K562 (cell line): ENCODE measurements around the gene ZNF440. TPM values are rescaled to one million over a fixed set of nuclear protein-coding genes. Genes with fewer than 3 reads are reported as not detected.

ENCODE experiments used
- ETS1 ChIP-seq: conservative IDR thresholded peaks from 2 replicates; pipeline ENCODE4 v1.6.1; 2011; ENCODE audit warnings: low read depth, mild to moderate bottlenecking, low read length; ENCODE audit not compliant: control insufficient read depth
- NFE2 ChIP-seq: IDR thresholded peaks from 2 replicates; pipeline ENCODE4 v1.6.1; 2014; ENCODE audit warnings: antibody characterized with exemption, low read depth
- POLR2AphosphoS2 ChIP-seq: IDR thresholded peaks from 2 replicates; pipeline ENCODE4 v1.6.1; 2012; ENCODE audit warnings: low read length, improper control_type of control experiment
- YBX1 ChIP-seq: fragments of 450-650 bp; IDR thresholded peaks from 2 replicates; pipeline ENCODE4 v1.7.1; 2016; ENCODE audit warnings: mild to moderate bottlenecking
- ZBTB1 ChIP-seq: sonication (generic); formaldehyde crosslinking; IDR thresholded peaks from 2 replicates; pipeline ENCODE4 v1.8.1; 2023; ENCODE audit warnings: missing genetic modification reagents, low read depth, mild to moderate bottlenecking, borderline replicate concordance
- polyA plus RNA-seq, 8 experiments: library from polyadenylated mRNA; depleted of rRNA in 4 of 8; stranded (reverse) in 5 of 8; unstranded in 3 of 8; fragments of >200 nt; fragmentation: Nextera tagmentation in 2 of 8; fragmentation: Illumina TruSeq in 1 of 8; extraction: Ambion mirVana in 2 of 8; extraction: Trizol in 1 of 8; gene quantifications; 2 replicates each; pipeline versions ENCODE4 v1.2.1 to v1.2.3, GENCODE V29; 2011 to 2014; ENCODE audit warnings: inconsistent platforms in 1 of 8, missing spikeins in 1 of 8
- total RNA-seq, 7 experiments: library from RNA; depleted of rRNA in 6 of 7; stranded (reverse); fragments of >200 nt in 6 of 7; fragmentation: Illumina TruSeq in 2 of 7; extraction: Trizol in 2 of 7; gene quantifications; 2 replicates each; pipeline versions ENCODE4 v1.2.1 to v1.2.3, GENCODE V29; 2011 to 2021; ENCODE audit warnings: low replicate concordance in 1 of 7
- TF ChIP-seq, protein P1 (sequence below), 2 experiments: fragments of 450-650 bp; IDR thresholded peaks; 2 replicates each; pipeline ENCODE4 v1.6.1; 2016
- TF ChIP-seq, protein P2 (sequence below), 2 experiments: fragments of 450-650 bp in 1 of 2; IDR thresholded peaks; 2 replicates each; pipeline ENCODE4 v1.6.1; 2011 to 2017; ENCODE audit warnings: low read depth in 2 of 2, antibody characterized with exemption in 1 of 2, borderline replicate concordance in 1 of 2, low read length in 1 of 2, mild to moderate bottlenecking in 1 of 2, mixed read lengths in 1 of 2; ENCODE audit not compliant: control insufficient read depth in 1 of 2

Gene ZNF440
- total and polyA plus RNA-seq, 9 of the 15 experiments (the other 6 are each of a cell fraction or from before 2014, with no cell fraction given) = 5.9 to 32.6 (median 13.4) TPM

DNA sequence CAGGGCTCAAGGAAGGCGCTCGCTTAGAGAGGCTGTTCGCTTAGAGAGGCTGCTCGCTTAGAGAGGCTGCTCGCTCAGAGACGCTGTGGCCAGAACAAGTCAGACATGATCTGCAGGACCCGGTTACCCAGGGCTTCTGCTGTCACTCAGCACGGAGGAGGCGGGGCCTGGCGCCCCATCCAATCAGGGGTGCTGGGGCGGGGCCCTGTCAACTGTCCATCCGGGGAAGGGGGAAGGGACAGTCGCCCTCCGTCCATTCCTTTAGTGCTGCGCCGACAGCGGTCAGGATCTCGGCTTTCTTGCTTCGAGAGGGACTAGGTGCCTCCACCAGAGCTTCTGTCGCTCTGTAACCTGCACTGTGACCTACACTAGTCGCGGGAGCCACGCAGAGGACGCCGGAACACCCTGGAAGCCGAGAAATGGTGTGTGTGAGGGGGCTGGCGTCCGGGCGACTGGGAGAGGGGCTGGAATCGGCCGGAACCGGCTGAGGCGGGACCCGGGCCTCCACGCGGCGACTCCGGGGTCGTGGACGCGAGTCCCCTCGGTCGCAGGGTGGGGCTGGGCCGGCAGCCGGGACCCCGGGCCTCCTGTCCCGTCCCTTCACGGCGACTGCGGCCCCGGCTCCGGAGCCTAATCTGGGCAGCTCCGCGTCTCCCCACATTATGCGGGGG lies at the start of gene ZNF440 (continued):
- TF ChIP-seq, protein P1, sequence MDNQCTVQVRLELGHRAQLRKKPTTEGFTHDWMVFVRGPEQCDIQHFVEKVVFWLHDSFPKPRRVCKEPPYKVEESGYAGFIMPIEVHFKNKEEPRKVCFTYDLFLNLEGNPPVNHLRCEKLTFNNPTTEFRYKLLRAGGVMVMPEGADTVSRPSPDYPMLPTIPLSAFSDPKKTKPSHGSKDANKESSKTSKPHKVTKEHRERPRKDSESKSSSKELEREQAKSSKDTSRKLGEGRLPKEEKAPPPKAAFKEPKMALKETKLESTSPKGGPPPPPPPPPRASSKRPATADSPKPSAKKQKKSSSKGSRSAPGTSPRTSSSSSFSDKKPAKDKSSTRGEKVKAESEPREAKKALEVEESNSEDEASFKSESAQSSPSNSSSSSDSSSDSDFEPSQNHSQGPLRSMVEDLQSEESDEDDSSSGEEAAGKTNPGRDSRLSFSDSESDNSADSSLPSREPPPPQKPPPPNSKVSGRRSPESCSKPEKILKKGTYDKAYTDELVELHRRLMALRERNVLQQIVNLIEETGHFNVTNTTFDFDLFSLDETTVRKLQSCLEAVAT (IDR thresholded peaks at IDR 0.05) = peak in 1 of 2 experiments; percentile 67; a peak in 2 of 4 replicates
- TF ChIP-seq, protein P2, sequence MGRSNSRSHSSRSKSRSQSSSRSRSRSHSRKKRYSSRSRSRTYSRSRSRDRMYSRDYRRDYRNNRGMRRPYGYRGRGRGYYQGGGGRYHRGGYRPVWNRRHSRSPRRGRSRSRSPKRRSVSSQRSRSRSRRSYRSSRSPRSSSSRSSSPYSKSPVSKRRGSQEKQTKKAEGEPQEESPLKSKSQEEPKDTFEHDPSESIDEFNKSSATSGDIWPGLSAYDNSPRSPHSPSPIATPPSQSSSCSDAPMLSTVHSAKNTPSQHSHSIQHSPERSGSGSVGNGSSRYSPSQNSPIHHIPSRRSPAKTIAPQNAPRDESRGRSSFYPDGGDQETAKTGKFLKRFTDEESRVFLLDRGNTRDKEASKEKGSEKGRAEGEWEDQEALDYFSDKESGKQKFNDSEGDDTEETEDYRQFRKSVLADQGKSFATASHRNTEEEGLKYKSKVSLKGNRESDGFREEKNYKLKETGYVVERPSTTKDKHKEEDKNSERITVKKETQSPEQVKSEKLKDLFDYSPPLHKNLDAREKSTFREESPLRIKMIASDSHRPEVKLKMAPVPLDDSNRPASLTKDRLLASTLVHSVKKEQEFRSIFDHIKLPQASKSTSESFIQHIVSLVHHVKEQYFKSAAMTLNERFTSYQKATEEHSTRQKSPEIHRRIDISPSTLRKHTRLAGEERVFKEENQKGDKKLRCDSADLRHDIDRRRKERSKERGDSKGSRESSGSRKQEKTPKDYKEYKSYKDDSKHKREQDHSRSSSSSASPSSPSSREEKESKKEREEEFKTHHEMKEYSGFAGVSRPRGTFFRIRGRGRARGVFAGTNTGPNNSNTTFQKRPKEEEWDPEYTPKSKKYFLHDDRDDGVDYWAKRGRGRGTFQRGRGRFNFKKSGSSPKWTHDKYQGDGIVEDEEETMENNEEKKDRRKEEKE (IDR thresholded peaks at IDR 0.05; ENCODE audit: borderline replicate concordance in 1 of 2, control insufficient read depth in 1 of 2, low read depth in 2 of 2, low read length in 1 of 2) = no peak
- TF ChIP-seq ZBTB1 (no peak), YBX1 (no peak), NFE2 (no peak), POLR2AphosphoS2 (peak; percentile 86; the same call in 1 of the 2 replicates), ETS1 (peak; percentile 76)
